Astrocyte (in vitro differentiated cells and primary cell): Measurements from ENCODE around the gene GALNT2. TPM values are rescaled to one million over a fixed set of nuclear protein-coding genes. Genes with fewer than 3 reads are reported as not detected.
A peak's percentile ranks its signal among the peaks of the same experiment; 100 is the strongest.

Source experiments
- DNase-seq: peaks from one replicate; pipeline ENCODE4 v3.0.0-alpha.2; 2010; ENCODE audit warnings: low read depth
- FAIRE-seq: peaks from 2 replicates; lab custom pipeline; 2011; peaks lifted over from hg19 to GRCh38; lab: Jason Lieb, UNC
- H2AFZ ChIP-seq: 2 replicates; pipeline ENCODE4 v1.6.0; 2012; ENCODE audit warnings: low read depth, low read length, inconsistent platforms
- H3K27ac ChIP-seq: 2 replicates; pipeline ENCODE4 v1.5.1; 2011; ENCODE audit warnings: low read depth, low read length, inconsistent platforms
- H3K27me3 ChIP-seq: 2 replicates; pipeline ENCODE4 v1.6.0; 2011; ENCODE audit warnings: low read length, inconsistent platforms; ENCODE audit not compliant: insufficient read depth
- H3K36me3 ChIP-seq: 2 replicates; pipeline ENCODE4 v1.5.1; 2011; ENCODE audit warnings: low read length, inconsistent platforms; ENCODE audit not compliant: insufficient read depth
- H3K4me1 ChIP-seq: 2 replicates; pipeline ENCODE4 v1.5.1; 2011; ENCODE audit warnings: low read length, inconsistent platforms; ENCODE audit not compliant: insufficient read depth
- H3K4me2 ChIP-seq: 2 replicates; pipeline ENCODE4 v1.6.0; 2012; ENCODE audit warnings: low read length, inconsistent platforms
- H3K4me3 ChIP-seq: 2 replicates; pipeline ENCODE4 v1.5.1; 2011; ENCODE audit warnings: low read depth, mild to moderate bottlenecking, low read length, inconsistent platforms; ENCODE audit not compliant: insufficient read depth
- H3K79me2 ChIP-seq: 2 replicates; pipeline ENCODE4 v1.6.0; 2012; ENCODE audit warnings: mild to moderate bottlenecking, low read length, inconsistent platforms; ENCODE audit not compliant: insufficient read depth
- H3K9ac ChIP-seq: 2 replicates; pipeline ENCODE4 v1.6.0; 2012; ENCODE audit warnings: mild to moderate bottlenecking, low read length, inconsistent platforms
- H3K9me3 ChIP-seq: 2 replicates; pipeline ENCODE4 v1.5.1; 2012; ENCODE audit warnings: low read depth, mild to moderate bottlenecking, low read length, inconsistent platforms; ENCODE audit not compliant: insufficient read depth
- H4K20me1 ChIP-seq: 2 replicates; pipeline ENCODE4 v1.6.0; 2012; ENCODE audit warnings: low read length, inconsistent platforms; ENCODE audit not compliant: insufficient read depth
- H3K27ac Mint-ChIP-seq: one replicate; pipeline ENCODE4 v1.8.0; 2021; ENCODE audit warnings: mild to moderate bottlenecking, mixed read lengths; ENCODE audit not compliant: unreplicated experiment
- H3K27me3 Mint-ChIP-seq: one replicate; pipeline ENCODE4 v1.8.0; 2021; ENCODE audit warnings: low read depth, mixed read lengths; ENCODE audit not compliant: unreplicated experiment
- H3K36me3 Mint-ChIP-seq: one replicate; pipeline ENCODE4 v1.8.0; 2021; ENCODE audit warnings: low read depth, mixed read lengths; ENCODE audit not compliant: unreplicated experiment
- H3K4me1 Mint-ChIP-seq: one replicate; pipeline ENCODE4 v1.8.0; 2021; ENCODE audit warnings: low read depth, mixed read lengths; ENCODE audit not compliant: unreplicated experiment
- H3K4me3 Mint-ChIP-seq: one replicate; pipeline ENCODE4 v1.8.0; 2021; ENCODE audit warnings: mild to moderate bottlenecking, moderate library complexity, mixed read lengths; ENCODE audit not compliant: unreplicated experiment
- H3K9me3 Mint-ChIP-seq: one replicate; pipeline ENCODE4 v1.8.0; 2021; ENCODE audit warnings: mild to moderate bottlenecking, mixed read lengths; ENCODE audit not compliant: unreplicated experiment
- CTCF ChIP-seq: IDR thresholded peaks from 2 replicates; pipeline ENCODE4 v1.5.1; 2011; ENCODE audit warnings: low read depth, mild to moderate bottlenecking, inconsistent platforms, low read length, moderate library complexity; ENCODE audit not compliant: insufficient read depth
- EZH2 ChIP-seq: IDR thresholded peaks from 2 replicates; pipeline ENCODE4 v1.6.1; 2012; ENCODE audit warnings: mild to moderate bottlenecking, low read length, inconsistent platforms; ENCODE audit not compliant: insufficient read depth
- total RNA-seq: library from RNA; stranded (reverse); gene quantifications from 2 replicates; pipeline ENCODE4 v1.2.1, GENCODE V29; 2021

GALNT2 gene
- total RNA-seq, 1 donor from 2014 or later, result 507 TPM

GRCh38 chr1:230254265-230254664 lies 187.2 kb downstream of the GALNT2 start:
- Mint-ChIP-seq H3K4me1 (peaks cover 4% of the 10 kb centered on the region), H3K9me3 (no peaks in the 10 kb centered on the region), H3K27ac (no peak overlapping the region), H3K27me3 (no peaks in the 10 kb centered on the region), H3K4me3 (no peak overlapping the region), H3K36me3 (peaks cover 37% of the 10 kb centered on the region)
- FAIRE-seq (no peak), DNase-seq (no peak)
- H2AFZ ChIP-seq, result no peak overlapping the region
- no peaks in the 10 kb centered on the region for H3K27me3 ChIP-seq
- TF ChIP-seq EZH2, result no peak
- no peak for TF ChIP-seq CTCF
- H3K4me2 ChIP-seq, result no peak overlapping the region
- H3K36me3 ChIP-seq, result peaks cover 6% of the 10 kb centered on the region
- peaks cover 5% of the 10 kb centered on the region for H3K79me2 ChIP-seq
- no peak overlapping the region for H3K9ac ChIP-seq
- H3K9me3 ChIP-seq, result no peaks in the 10 kb centered on the region
- peaks cover 33% of the 10 kb centered on the region for H4K20me1 ChIP-seq
- H3K27ac ChIP-seq, result no peak overlapping the region
- peaks cover 9% of the 10 kb centered on the region for H3K4me1 ChIP-seq
- H3K4me3 ChIP-seq, result no peak overlapping the region

GRCh38 chr1:230255116-230255515 lies 188.1 kb downstream of the GALNT2 start:
- no peaks in the 10 kb centered on the region for H3K27me3 Mint-ChIP-seq
- TF ChIP-seq EZH2, result no peak
- no peak for TF ChIP-seq CTCF
- Histone ChIP-seq H2AFZ (no peak overlapping the region), H3K4me2 (no peak overlapping the region), H3K36me3 (peaks cover 8% of the 10 kb centered on the region), H3K79me2 (peaks cover 5% of the 10 kb centered on the region), H3K27ac (no peak overlapping the region), H4K20me1 (peaks cover 35% of the 10 kb centered on the region), H3K27me3 (no peaks in the 10 kb centered on the region), H3K9me3 (no peaks in the 10 kb centered on the region), H3K9ac (no peak overlapping the region), H3K4me3 (no peak overlapping the region), H3K4me1 (peaks cover 9% of the 10 kb centered on the region)
- H3K36me3 Mint-ChIP-seq, result peaks cover 35% of the 10 kb centered on the region
- FAIRE-seq, result no peak
- H3K4me1 Mint-ChIP-seq, result peaks cover 4% of the 10 kb centered on the region
- H3K27ac Mint-ChIP-seq, result peak overlapping the region; percentile 30
- no peak for DNase-seq
- H3K9me3 Mint-ChIP-seq, result no peaks in the 10 kb centered on the region
- no peak overlapping the region for H3K4me3 Mint-ChIP-seq

- no peaks in the 10 kb centered on the region for H3K9me3 Mint-ChIP-seq
- Histone ChIP-seq H4K20me1 (peaks cover 29% of the 10 kb centered on the region), H3K27ac (no peak overlapping the region), H3K4me2 (no peak overlapping the region), H2AFZ (no peak overlapping the region), H3K9me3 (no peaks in the 10 kb centered on the region), H3K9ac (no peak overlapping the region), H3K4me3 (no peak overlapping the region), H3K4me1 (peaks cover 4% of the 10 kb centered on the region), H3K27me3 (no peaks in the 10 kb centered on the region), H3K36me3 (peaks cover 8% of the 10 kb centered on the region), H3K79me2 (peaks cover 5% of the 10 kb centered on the region)
- no peak overlapping the region for H3K4me3 Mint-ChIP-seq
- peaks cover 34% of the 10 kb centered on the region for H3K36me3 Mint-ChIP-seq
- TF ChIP-seq CTCF, result no peak
- no peak for TF ChIP-seq EZH2
- H3K4me1 Mint-ChIP-seq, result peaks cover 4% of the 10 kb centered on the region
- FAIRE-seq (no peak), DNase-seq (no peak)
- H3K27ac Mint-ChIP-seq, result no peak overlapping the region
- no peaks in the 10 kb centered on the region for H3K27me3 Mint-ChIP-seq
Measured at GRCh38 chr1:230255991-230256390, 189.0 kb downstream of the GALNT2 start.
